Stimulated activated CD8-positive, alpha-beta memory T cell treated with anti-CD3 and anti-CD28 coated beads, Interleukin-7, amount 100 ng/mL, for 1 hour (primary cell): ENCODE measurements around the gene SUSD4.

ENCODE experiments used
- DNase-seq, 2 donors: peaks; one replicate each; pipeline ENCODE4 v3.0.0-alpha.2; 2020; ENCODE audit warnings: low read depth in 2 of 2

Gene SUSD4

DNA sequence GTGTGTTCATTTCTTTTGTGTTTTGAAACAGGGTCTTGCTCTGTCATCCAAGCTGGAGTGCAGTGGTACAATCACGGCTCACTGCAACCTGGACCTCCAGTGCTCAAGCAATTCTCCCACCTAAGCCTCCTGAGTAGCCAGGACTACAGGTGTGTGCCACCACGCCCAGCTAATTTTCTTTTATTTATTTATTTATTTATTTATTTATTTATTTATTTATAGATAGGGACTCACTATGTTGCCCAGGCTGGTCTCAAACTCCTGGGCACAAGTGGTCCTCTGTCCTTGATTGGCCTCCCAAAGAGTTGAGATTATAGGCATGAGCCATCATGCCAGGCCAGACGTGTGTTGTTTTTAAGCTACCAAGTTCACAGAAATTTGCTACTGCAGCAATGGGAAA is 177.2 kb downstream of the SUSD4 start:
- DNase-seq, result no peak

DNA sequence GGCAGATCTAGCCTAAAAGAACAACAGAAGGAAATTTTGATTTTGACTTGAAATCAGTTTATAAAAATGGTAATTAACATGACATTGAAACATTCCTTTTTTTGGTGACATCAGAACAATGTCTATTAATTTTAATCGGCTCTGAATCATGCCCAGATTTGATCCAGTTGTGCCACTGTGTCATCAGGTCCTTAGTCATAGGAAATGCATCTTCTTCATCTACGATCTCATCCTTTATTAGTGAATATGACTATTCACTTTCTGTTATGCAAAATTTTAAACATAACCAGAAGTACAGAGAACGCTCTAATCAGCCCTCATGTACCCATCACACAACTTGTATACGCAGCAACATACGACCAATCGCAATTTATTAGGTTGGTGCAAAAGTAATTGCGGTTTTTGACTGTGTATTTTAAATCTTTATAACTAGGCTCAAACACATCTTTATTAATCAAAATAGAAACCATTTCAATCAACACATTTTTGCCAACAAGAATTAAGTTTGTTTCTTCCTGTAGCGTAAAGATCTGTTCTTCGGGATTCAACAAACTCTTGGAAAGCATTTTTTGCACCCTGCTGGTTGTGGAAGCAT is 180.6 kb downstream of the SUSD4 start:
- DNase-seq, result no peak

DNA sequence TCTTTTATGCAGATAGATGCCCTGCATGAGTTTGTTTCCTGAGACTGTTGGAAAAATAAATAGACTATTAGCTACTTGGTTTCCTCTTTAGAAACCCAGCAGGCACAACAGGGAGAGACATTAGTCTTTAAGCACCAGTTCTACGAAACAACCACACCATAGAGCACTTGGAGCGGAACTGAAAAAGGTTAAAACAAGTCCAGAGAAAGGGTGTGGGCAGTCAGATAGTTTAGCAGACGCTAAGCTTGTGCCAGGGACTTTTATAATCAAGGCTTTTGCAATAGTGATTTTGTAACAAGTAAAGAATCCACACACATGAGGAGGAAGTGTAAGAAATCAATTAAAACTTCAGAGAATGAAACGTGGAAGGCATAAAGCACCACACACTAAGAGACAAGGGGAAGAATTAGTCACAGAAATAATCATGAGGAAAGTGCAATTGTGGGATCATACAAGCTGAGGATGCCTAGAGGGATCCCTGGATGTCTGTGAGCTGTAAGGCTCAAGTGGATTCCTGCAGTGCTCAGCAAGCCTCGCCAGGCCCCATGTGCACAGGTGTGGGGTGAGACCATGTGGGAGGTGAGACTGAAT is 183.2 kb downstream of the SUSD4 start:
- no peak for DNase-seq

DNA sequence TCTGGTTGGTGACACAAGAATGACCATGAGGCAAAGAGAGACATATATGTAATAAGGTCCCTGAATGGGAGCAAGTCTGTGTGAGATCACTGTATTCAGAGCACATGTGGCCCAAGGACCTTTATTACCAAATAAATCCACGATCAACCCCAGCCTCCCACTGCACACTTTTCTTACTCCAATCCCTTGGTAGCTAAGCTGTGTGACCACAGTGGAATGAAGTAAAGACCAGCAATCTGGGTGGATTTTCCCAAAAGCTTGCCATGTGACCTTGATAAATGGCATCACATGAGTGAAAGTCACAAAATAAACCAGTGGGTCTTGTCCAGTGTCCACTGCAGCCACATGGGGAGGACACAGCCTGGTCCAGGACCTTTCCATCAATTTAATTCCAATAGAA is 184.2 kb downstream of the SUSD4 start:
- no peak for DNase-seq

DNA sequence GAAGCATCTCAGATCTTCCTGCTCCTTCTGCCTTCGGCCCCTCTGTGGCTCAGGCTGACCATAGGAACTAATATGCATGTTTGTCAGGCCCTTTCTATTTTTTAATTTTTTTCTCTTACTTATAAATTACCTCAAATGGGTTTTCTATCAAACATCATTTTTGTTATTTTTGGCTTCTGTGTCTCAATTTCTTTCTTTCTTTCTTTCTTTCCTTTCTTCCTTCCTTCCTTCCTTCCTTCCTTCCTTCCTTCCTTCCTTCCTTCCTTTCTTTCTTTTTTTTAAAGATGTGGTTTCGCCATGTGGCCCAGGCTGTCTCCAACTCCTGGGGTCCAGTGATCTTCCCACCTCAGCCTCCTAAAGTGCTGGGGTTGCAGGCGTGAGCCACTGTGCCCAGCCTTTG is 184.7 kb downstream of the SUSD4 start:
- DNase-seq, result no peak

DNA sequence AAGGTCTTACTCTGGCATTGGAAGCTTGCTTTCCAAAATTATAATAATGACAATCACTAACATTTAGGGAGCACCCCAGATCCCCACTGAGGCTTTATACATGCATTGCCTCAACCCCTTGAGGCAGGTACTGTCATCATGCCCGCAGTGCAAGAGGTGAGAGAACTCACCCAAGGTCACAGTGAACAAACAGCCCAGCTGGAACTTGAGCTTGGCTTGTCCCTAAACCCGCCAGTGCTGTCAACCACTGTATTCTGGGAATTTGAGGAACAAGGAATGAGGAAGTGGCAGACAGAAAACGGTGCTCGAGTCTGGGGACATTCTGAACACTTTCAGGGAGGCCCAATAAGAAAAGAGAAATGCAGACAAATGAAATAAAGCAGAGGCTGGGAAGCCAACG is 186.3 kb downstream of the SUSD4 start:
- DNase-seq, result no peak

DNA sequence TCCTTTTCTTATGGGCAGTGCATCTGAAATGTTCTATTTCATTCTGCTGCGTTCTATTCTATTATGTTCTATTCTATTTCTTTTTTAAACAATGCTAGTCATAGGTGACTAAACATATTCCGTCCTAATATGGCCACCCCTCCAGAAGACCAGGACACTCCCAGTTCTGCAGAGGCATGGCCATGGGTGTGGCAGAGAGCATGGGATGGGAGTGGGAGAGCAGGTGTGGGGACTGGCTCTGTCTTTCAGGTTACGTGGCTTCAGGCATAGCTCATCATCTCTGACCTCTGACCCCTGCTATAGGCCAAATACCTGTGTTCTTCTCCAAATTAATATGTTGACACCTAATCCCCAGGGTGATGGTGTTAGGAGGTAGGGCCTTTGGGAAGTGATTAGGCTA is 187.5 kb downstream of the SUSD4 start:
- no peak for DNase-seq

DNA sequence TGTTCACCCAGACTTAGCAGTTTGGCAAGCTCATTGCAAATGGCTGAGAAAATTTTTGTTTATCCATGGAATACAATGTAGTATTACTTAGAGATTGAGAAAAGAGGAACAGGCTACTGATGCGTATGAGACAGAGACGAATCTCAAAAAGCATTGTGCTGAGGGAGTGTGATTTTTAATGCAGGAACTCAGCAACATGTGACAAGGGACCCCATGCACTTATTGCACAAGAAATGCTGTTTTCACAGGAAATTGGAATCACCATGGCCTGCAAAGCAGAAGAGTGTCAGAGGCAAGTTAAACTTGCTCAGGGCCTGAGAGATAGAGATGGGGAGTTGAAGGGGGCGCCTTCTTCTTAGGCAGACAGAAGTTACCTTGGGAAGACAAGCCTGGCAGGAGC is 188.3 kb downstream of the SUSD4 start:
- no peak for DNase-seq

DNA sequence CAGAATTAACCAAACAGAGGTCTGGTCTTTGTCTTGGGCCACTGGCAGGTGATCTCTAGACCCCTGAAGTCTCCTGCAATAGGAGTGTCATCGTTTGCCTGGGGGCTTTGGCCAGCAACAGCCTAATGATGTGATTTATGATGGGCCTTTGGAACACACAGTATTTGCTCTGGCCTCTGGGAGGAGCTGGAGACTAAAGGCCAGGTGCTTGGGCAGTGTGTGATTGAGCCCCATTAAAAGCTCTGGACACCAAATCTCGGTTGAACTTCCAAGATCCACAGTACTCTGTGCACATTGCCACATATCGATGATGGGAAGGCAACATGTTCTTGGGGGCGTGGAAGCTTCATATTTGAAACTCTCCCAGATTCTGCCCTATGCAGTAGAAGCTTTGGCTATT is 188.9 kb downstream of the SUSD4 start:
- no peak for DNase-seq
